GM12878 (cell line): ENCODE data around the gene P4HTM. TPM values are rescaled to one million over a fixed set of nuclear protein-coding genes. Genes with fewer than 3 reads are reported as not detected.

Experiments
- ATAC-seq: fragments of 200-7000 bp; cut with Tn5 transposase; 3 replicates; pipeline ENCODE4 v1.9.1; 2020; ENCODE audit warnings: mild to moderate bottlenecking, moderate library complexity
- BruUV-seq: library from RNA; stranded (reverse); fragments of 400-500 nt; replicated peaks from 2 replicates; lab custom pipeline; 2021; lab: Mats Ljungman, UMichigan
- CTCF ChIA-PET: fragments of 300-600 bp; sonication (Branson Sonifier 250); formaldehyde crosslinking; extraction: SDS; loops from one replicate; lab custom pipeline; 2021; ENCODE audit warnings: inconsistent platforms; lab: Yijun Ruan, JAX
- POLR2A ChIA-PET: fragments of 350-600 bp; formaldehyde crosslinking; extraction: SDS; loops from one replicate; lab custom pipeline; 2021; ENCODE audit warnings: inconsistent platforms; lab: Charles Lee
- RAD21 ChIA-PET: fragments of 300-600 bp; sonication (Branson Sonifier 250); formaldehyde crosslinking; loops from one replicate; lab custom pipeline; 2023; ENCODE audit warnings: antibody characterized with exemption; ENCODE audit not compliant: unreplicated experiment; lab: Charles Lee
- SMC1A ChIA-PET: fragments of 300-600 bp; sonication (Branson Sonifier 250); formaldehyde crosslinking; loops from one replicate; lab custom pipeline; 2023; ENCODE audit not compliant: unreplicated experiment, uncharacterized antibody; lab: Charles Lee
- DNase-seq: peaks from one replicate; pipeline ENCODE4 v3.0.0-alpha.2; 2011; ENCODE audit warnings: low read depth, low spot score
- FAIRE-seq: peaks from 3 replicates; lab custom pipeline; 2011; peaks lifted over from hg19 to GRCh38; lab: Jason Lieb, UNC
- H2AFZ ChIP-seq: 2 replicates; pipeline ENCODE4 v1.6.0; 2011; ENCODE audit warnings: low read depth, low read length, control low read depth; ENCODE audit not compliant: control insufficient read depth
- H3K27ac ChIP-seq: 2 replicates; pipeline ENCODE4 v1.5.1; 2011; ENCODE audit warnings: control low read depth; ENCODE audit not compliant: control insufficient read depth, insufficient read depth
- H3K27me3 ChIP-seq, 2 experiments: replicated peaks in 1 of 2; 2 replicates each; pipeline versions ENCODE4 v1.6.0 to v1.6.1; 2011; ENCODE audit warnings: low read length in 1 of 2; ENCODE audit not compliant: control insufficient read depth in 2 of 2, insufficient read depth in 2 of 2
- H3K36me3 ChIP-seq, 2 experiments: 2 replicates each; pipeline ENCODE4 v1.5.1; 2011; ENCODE audit warnings: low read length in 1 of 2; ENCODE audit not compliant: control insufficient read depth in 2 of 2, insufficient read depth in 2 of 2
- H3K4me1 ChIP-seq: 2 replicates; pipeline ENCODE4 v1.6.1; 2011; ENCODE audit warnings: mild to moderate bottlenecking, low read length, moderate library complexity, mixed read lengths; ENCODE audit not compliant: control insufficient read depth, insufficient read depth
- H3K4me2 ChIP-seq: 2 replicates; pipeline ENCODE4 v1.6.0; 2011; ENCODE audit warnings: control low read depth; ENCODE audit not compliant: control insufficient read depth, insufficient read depth
- H3K4me3 ChIP-seq: fragments of 200-600 bp; sonication (generic); 2 replicates; pipeline ENCODE4 v1.5.1; 2016
- H3K79me2 ChIP-seq: 2 replicates; pipeline ENCODE4 v1.6.0; 2011; ENCODE audit warnings: low read length; ENCODE audit not compliant: control insufficient read depth, insufficient read depth
- H3K9ac ChIP-seq: 2 replicates; pipeline ENCODE4 v1.8.0; 2011; ENCODE audit warnings: low read length, control low read depth, mixed read lengths; ENCODE audit not compliant: control insufficient read depth, insufficient read depth
- H3K9me3 ChIP-seq: replicated peaks from 3 replicates; pipeline ENCODE4 v1.5.1; 2011; ENCODE audit warnings: mild to moderate bottlenecking, low read length; ENCODE audit not compliant: control insufficient read depth, insufficient read depth
- H4K20me1 ChIP-seq: 2 replicates; pipeline ENCODE4 v1.6.0; 2011; ENCODE audit not compliant: control insufficient read depth, insufficient read depth
- CHD1 ChIP-seq: IDR thresholded peaks from 2 replicates; pipeline ENCODE4 v1.6.1; 2012; ENCODE audit warnings: low read depth, low read length, improper control_type of control experiment
- IKZF1 ChIP-seq: fragments of 450-650 bp; conservative IDR thresholded peaks from 2 replicates; pipeline ENCODE4 v1.6.1; 2017; ENCODE audit warnings: antibody characterized with exemption, mild to moderate bottlenecking
- MXI1 ChIP-seq: fragments of 150-350 bp; IDR thresholded peaks from 2 replicates; pipeline ENCODE4 v1.6.1; 2011; ENCODE audit warnings: low read depth, mild to moderate bottlenecking, inconsistent platforms, low read length, improper control_type of control experiment
- RBBP5 ChIP-seq: fragments of 200-600 bp; sonication (generic); conservative IDR thresholded peaks from 2 replicates; pipeline ENCODE4 v1.6.1; 2016
- SMARCA5 ChIP-seq: fragments of 450-650 bp; IDR thresholded peaks from 2 replicates; pipeline ENCODE4 v1.6.1; 2017; ENCODE audit warnings: mild to moderate bottlenecking
- SPI1 ChIP-seq: IDR thresholded peaks from 2 replicates; pipeline ENCODE4 v1.6.1; 2011; ENCODE audit warnings: low read depth, mild to moderate bottlenecking, low read length, moderate library complexity, borderline replicate concordance; ENCODE audit not compliant: insufficient read depth
- WGBS: methylation state at CpG from one replicate; pipeline ENCODE4 v1.1.6; 2016; ENCODE audit warnings: low lambda C conversion rate; ENCODE audit not compliant: insufficient replicate concordance, insufficient coverage; ENCODE audit errors: missing lambda C conversion rate; 5-methylcytosine and 5-hydroxymethylcytosine counted together
- in situ Hi-C: fragments of 300-500 bp; cut with MboI; formaldehyde crosslinking; loops from 9 replicates; pipeline ENCODE4 v1.14.3; 2018; ENCODE audit warnings: mixed read lengths
- intact Hi-C: fragments of 100-400 bp; cut with micrococcal nuclease; formaldehyde crosslinking; loops from one replicate; pipeline ENCODE4 v1.14.2; 2022; ENCODE audit not compliant: unreplicated experiment
- polyA plus RNA-seq, 11 experiments: library from polyadenylated mRNA; depleted of rRNA in 4 of 11; unstranded in 6 of 11; stranded (reverse) in 5 of 11; fragments of >200 nt; fragmentation: Nextera tagmentation in 4 of 11; fragmentation: Illumina TruSeq in 1 of 11; extraction: Ambion mirVana in 4 of 11; extraction: Trizol in 1 of 11; gene quantifications; 1 replicate in 1 of 11; 2 replicates in 10 of 11; pipeline versions ENCODE4 v1.2.1 to v1.2.3, GENCODE V29; 2011 to 2016; ENCODE audit warnings: inconsistent platforms in 2 of 11, missing spikeins in 2 of 11, low read depth in 1 of 11
- total RNA-seq, 4 experiments: library from RNA; depleted of rRNA in 3 of 4; stranded (reverse); fragments of >200 nt in 3 of 4; fragmentation: Illumina TruSeq in 1 of 4; extraction: Trizol in 1 of 4; gene quantifications; 2 replicates each; pipeline versions ENCODE4 v1.2.1 to v1.2.3, GENCODE V29; 2013 to 2021
- TF ChIP-seq, protein P1 (sequence below): fragments of 450-650 bp; formaldehyde crosslinking; IDR thresholded peaks from 2 replicates; pipeline ENCODE4 v1.5.0; 2022; ENCODE audit warnings: mild to moderate bottlenecking, missing genetic modification characterization

The P4HTM gene
- total and polyA plus RNA-seq, 10 of the 15 experiments (the other 5 are each of a cell fraction or from before 2014, with no cell fraction given), result 0.76 to 28.8 (median 22.9) TPM

DNA sequence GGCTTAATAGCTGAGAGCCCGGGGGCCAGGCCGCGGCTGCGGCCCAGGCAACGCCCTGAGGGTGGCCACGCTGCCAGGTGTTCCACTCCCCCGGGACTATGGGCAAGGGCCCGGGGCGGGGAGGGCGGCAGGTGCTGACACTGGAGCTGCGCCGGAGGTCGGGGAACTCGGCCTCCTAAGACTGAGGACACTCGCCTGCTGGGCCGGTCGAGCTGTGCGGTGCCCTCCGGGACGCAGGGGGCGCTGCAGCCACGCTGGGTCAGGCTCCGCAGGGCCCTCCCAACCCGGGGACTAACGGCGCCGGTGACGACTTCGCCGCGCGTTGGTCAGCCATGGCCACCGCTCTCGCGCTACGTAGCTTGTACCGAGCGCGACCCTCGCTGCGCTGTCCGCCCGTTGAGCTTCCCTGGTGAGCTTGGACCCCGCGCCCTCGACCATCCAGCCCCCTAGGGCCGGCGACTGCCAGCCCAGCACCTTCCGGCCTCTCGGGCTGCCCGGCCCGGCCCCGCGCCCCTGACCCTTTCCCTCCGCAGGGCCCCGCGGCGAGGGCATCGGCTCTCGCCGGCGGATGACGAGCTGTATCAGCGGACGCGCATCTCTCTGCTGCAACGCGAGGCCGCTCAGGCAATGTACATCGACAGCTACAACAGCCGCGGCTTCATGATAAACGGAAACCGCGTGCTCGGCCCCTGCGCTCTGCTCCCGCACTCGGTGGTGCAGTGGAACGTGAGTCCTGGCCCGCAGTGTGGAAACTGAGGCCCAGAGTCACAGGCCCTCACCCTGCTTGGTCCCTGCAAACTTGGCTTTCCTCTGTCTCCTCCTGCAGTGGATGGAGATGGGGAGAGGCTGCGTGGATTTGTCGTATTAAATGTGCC lies 32.0 kb downstream of the P4HTM start, which contains the start of gene NDUFAF3 (continued):
- TF ChIP-seq, protein P1, sequence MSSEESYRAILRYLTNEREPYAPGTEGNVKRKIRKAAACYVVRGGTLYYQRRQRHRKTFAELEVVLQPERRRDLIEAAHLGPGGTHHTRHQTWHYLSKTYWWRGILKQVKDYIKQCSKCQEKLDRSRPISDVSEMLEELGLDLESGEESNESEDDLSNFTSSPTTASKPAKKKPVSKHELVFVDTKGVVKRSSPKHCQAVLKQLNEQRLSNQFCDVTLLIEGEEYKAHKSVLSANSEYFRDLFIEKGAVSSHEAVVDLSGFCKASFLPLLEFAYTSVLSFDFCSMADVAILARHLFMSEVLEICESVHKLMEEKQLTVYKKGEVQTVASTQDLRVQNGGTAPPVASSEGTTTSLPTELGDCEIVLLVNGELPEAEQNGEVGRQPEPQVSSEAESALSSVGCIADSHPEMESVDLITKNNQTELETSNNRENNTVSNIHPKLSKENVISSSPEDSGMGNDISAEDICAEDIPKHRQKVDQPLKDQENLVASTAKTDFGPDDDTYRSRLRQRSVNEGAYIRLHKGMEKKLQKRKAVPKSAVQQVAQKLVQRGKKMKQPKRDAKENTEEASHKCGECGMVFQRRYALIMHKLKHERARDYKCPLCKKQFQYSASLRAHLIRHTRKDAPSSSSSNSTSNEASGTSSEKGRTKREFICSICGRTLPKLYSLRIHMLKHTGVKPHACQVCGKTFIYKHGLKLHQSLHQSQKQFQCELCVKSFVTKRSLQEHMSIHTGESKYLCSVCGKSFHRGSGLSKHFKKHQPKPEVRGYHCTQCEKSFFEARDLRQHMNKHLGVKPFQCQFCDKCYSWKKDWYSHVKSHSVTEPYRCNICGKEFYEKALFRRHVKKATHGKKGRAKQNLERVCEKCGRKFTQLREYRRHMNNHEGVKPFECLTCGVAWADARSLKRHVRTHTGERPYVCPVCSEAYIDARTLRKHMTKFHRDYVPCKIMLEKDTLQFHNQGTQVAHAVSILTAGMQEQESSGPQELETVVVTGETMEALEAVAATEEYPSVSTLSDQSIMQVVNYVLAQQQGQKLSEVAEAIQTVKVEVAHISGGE (CRISPR knock-in tag), result no peak
- TF ChIP-seq IKZF1 (peak; percentile 88), SMARCA5 (peak; percentile 99), RBBP5 (no peak), CHD1 (0 out of 2 replicates have a peak, but pooled peaks have one; percentile 35)

DNA sequence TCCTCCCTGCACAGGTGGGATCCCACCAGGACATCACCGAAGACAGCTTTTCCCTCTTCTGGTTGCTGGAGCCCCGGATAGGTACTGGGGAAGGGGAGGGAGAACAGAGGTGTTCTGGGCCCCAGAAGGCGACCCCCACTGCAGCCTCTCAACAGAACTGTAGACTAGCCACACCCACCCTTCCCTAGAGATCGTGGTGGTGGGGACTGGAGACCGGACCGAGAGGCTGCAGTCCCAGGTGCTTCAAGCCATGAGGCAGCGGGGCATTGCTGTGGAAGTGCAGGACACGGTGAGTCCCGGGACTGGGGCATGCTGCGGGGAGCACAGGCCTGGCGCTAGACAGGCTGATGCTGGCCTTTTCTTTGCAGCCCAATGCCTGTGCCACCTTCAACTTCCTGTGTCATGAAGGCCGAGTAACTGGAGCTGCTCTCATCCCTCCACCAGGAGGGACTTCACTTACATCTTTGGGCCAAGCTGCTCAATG lies 32.7 kb downstream of the P4HTM start:
- FAIRE-seq (no peak), DNase-seq (no peak), ATAC-seq (no peak)
- SMC1A ChIA-PET, result interaction anchor here (1.5 to 6.1 kb wide), 4 partner anchors 16 to 135 kb away, joined by 3 to 31 read pairs (median 4); partner anchors contain the start of genes P4HTM and WDR6
- Histone ChIP-seq H3K4me2 (peak overlapping the region; percentile 89), H3K36me3 (peaks cover 19% of the 10 kb centered on the region in 2 experiments), H3K4me1 (peaks cover 16% of the 10 kb centered on the region), H3K79me2 (peaks cover 56% of the 10 kb centered on the region), H3K27me3 (no peaks in the 10 kb centered on the region), H3K27ac (peak overlapping the region; percentile 94), H4K20me1 (no peaks in the 10 kb centered on the region), H3K9ac (peak overlapping the region; percentile 81), H3K4me3 (peak overlapping the region; percentile 95), H2AFZ (peak overlapping the region; percentile 79; the same call in 1 of the 2 replicates), H3K9me3 (no peaks in the 10 kb centered on the region)
- POLR2A ChIA-PET, result interaction anchor here (0.6 to 4.3 kb wide), 8 partner anchors 9 to 104 kb away, joined by 3 to 69 read pairs (median 8); partner anchors contain the start of genes USP19 and WDR6
- WGBS, result under 1% methylated on average over 12 of the region's 12 CpGs
- CTCF ChIA-PET, result interaction anchor here (0.7 to 5.9 kb wide), 9 partner anchors 9 to 318 kb away, joined by 3 to 83 read pairs (median 13); partner anchors contain the start of genes P4HTM, QRICH1 and WDR6
- BruUV-seq, result no TSS peak
- RAD21 ChIA-PET, result interaction anchor here (0.9 to 4.1 kb wide), 5 partner anchors 16 to 81 kb away, joined by 3 to 22 read pairs (median 6); partner anchors contain the start of genes QARS1, QRICH1 and WDR6
- TF ChIP-seq SPI1, result no peak
- 0 out of 2 replicates have a peak, but pooled peaks have one; percentile 19 for TF ChIP-seq MXI1
- intact Hi-C loops, result loop anchor here (10.0 kb wide), 2 partner anchors 322 to 652 kb away; partner anchors contain the start of genes APEH and USP4
- in situ Hi-C loops, result no loop called here
